Activated effector memory CD4-positive, alpha-beta T cell treated with Interleukin-2 at 50 U/mL for 16 hours (primary cell): ENCODE results near the gene PRAMEF2.
"Not testable (repeated sequence)": the region's sequence is repeated elsewhere in the genome, so short reads cannot be mapped to it uniquely, and the experiment has no call there.

Experiments
- DNase-seq: peaks from one replicate; pipeline ENCODE4 v3.0.0-alpha.2; 2020

Gene PRAMEF2, protein sequence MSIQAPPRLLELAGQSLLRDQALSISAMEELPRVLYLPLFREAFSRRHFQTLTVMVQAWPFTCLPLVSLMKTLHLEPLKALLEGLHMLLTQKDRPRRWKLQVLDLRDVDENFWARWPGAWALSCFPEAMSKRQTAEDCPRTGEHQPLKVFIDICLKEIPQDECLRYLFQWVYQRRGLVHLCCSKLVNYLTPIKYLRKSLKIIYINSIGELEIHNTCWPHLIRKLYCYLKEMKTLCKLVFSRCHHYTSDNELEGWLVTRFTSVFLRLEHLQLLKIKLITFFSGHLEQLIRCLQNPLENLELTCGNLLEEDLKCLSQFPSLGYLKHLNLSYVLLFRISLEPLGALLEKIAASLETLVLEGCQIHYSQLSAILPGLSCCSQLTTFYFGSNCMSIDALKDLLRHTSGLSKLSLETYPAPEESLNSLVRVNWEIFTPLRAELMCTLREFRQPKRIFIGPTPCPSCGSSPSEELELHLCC

DNA sequence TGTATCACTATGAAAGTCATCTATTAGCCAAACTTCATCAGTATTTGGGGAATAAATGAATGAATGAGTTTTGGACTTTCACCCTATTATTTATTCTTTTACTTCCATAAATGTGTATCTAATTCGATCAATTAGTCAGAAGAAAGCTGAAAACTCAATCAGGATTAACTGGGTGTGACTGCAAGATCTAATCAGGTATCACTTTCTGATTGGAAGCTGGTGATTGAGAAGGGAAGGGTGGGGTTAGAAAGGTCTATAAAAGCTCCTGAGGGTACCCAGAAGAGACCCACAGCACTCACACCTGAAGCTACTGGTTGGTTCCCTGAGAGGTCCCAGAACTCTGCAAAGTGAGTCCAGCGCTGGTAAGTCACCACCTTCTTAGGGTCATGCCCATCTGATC is at the start of gene PRAMEF2:
Gene PRAMEF2, plus strand, starts transcription at position 301 of the 400 bp plus-strand sequence. CDS start 1,924 bp downstream, outside the sequence.
- not testable (repeated sequence) for DNase-seq

DNA sequence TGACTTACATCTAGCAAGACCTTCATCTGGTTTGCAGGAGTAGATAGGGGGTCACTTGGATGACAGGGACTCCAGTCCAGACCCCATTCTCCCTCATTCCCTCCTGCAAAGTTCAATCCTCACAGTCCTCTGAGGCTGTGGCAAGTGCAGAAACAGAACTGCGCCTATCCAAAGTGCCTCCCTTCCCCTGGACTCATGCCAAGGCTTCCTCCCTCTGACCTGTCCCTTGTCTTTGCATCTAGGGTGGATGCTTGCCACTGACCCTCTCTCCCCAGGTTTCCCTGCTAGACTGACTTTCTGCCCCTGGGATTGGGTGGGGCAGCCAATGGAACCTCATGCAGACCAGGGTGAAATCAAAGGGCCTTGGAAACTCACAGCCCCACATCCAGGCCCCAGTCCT is 47.0 kb upstream of the PRAMEF2 start:
- DNase-seq: no peak

DNA sequence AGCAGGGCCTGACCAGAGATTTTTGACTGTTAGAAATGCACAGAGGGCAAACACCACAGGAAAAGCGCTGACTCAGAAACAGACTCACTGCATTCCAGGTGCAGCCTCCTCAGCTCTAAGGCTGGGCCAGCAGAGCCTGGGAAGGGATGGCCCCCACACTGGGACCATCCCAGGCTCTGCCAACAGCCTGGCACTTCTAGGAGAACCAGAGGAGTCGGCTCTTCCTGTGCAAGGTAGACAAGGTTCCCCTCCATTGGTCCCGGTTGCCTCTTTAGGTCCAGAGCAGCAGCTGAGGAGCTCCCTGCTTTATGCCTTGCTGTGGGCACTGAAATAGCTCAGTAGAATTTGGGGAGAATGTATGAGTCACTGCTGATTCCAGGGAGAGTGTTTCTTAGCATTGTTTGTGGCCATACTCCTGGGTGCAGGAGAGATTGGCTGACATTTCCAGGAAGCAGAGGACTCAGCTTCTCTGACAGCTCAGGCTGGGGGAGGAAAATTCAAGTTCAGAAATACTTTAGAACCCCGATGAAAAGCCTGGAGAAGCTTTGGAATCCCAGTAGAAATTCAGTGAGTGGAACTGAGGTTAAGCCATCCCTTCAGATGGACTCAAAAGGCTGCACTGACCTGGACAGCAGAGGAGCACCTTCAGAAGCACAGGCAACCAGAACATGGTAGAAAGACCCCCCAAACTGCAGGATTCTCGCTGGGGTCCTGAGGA is 46.0 kb upstream of the PRAMEF2 start:
- no peak for DNase-seq

DNA sequence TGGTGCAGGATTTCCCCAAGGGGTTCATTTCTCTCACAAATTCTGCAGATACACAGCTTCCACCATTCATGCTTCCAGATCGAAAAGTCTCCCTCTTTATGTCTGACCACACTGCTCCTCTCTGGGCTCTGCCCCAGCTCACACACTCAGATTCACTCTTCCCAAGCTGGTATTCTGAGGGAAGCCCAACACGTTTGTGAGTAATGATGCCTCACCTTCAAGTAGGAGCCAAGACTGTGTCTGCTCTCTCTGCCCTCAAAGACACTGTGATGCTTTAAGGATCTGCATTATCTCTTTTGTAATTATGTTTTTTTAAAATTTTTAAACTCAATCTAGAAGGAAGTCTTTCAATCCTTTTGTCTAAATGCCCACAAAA is 45.5 kb upstream of the PRAMEF2 start:
- DNase-seq: no peak

DNA sequence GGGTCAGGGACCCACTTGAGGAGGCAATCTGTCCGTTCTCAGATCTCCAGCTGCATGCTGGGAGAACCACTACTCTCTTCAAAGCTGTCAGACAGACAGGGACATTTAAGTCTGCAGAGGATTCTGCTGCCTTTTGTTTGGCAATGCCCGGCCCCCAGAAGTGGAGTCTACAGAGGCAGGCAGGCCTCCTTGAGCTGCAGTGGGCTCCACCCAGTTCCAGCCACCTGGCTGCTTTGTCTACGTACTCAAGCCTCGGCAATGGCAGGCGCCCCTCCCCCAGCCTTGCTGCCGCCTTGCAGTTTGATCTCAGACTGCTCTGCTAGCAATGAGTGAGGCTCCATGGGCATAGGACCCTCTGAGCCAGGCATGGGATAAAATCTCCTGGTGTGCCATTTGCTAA is 37.8 kb upstream of the PRAMEF2 start:
- DNase-seq: not testable (repeated sequence)

DNA sequence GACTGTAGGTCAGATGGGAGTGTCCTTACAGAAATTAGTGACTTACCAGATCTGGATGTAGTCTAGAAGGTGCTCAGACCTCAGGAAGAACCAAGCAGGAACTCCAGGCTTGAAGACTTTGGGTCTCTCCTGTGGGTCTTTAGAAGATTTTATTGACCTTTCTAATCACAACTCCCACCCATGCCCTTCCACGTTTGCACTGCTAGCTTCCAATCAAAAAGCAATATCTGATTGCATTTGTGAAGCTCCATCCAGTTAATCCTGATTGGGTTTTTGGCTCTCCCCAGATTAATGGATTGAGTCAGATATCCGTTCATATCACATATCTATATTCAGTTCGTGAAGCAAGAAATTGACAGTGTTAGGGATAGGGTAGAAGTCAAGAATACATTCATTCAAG is 25.6 kb upstream of the PRAMEF2 start, which contains the start of gene PRAMEF11:
Gene PRAMEF11, minus strand, starts transcription at position 101 of the 400 bp plus-strand sequence. CDS start 2,621 bp downstream, outside the sequence.
- DNase-seq: not testable (repeated sequence)

DNA sequence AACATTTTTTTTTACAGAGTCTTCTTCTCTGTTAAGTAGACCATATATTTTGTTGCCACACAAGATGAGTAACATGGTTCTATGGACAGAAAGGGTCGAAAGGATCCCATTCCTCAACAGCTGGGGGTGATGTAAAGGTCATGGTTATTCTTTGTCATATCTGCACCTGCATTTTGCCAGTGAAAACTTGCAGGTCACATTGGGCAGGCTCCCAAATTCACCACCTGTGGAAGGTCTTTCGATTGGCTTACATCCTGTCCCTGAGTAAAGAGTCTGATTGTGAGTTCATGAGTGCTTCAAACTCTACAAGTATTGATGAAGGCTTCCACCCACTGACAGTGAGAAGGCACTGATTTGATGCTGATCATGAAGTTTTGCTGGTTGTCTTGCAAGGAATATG is 23.6 kb upstream of the PRAMEF2 start:
- not testable (repeated sequence) for DNase-seq

DNA sequence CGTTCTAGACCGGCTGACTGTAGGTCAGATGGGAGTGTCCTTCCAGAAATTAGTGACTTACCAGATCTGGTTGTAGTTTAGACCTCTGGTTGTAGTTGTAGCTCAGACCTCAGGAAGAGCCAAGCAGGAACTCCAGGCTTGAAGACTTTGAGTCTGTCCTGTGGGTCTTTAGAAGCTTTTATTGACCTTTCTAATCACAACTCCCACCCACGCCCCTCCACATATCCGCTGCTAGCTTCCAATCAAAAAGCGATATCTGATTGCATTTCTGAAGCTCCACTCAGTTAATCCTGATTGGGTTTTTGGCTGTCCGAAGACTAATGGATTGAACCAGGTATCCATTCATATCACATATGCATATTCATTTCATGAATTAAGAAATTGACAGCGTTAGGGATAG is 8.3 kb upstream of the PRAMEF2 start, which contains the start of gene HNRNPCL1:
Gene HNRNPCL1, minus strand, starts transcription at position 101 of the 400 bp plus-strand sequence. CDS start 431 bp downstream, outside the sequence.
- DNase-seq: not testable (repeated sequence)

DNA sequence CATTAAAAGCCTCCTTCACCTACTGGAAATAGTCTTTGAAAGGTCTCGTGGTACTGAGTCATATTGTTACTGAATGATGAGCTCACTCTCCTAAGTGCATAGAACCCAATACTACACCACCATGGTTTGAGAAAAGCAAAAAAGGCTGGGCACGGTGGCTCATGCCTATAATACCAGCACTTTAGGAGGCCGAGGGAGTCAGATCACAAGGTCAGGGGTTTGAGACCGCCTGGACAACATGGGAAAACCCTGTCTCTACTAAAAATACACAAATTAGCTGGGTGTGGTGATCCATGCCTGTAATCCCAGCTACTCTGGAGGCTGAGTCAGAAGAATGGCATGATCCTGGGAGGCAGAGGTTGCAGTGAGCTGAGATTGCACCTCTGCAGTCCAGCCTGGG is 5.1 kb upstream of the PRAMEF2 start:
- no peak for DNase-seq

DNA sequence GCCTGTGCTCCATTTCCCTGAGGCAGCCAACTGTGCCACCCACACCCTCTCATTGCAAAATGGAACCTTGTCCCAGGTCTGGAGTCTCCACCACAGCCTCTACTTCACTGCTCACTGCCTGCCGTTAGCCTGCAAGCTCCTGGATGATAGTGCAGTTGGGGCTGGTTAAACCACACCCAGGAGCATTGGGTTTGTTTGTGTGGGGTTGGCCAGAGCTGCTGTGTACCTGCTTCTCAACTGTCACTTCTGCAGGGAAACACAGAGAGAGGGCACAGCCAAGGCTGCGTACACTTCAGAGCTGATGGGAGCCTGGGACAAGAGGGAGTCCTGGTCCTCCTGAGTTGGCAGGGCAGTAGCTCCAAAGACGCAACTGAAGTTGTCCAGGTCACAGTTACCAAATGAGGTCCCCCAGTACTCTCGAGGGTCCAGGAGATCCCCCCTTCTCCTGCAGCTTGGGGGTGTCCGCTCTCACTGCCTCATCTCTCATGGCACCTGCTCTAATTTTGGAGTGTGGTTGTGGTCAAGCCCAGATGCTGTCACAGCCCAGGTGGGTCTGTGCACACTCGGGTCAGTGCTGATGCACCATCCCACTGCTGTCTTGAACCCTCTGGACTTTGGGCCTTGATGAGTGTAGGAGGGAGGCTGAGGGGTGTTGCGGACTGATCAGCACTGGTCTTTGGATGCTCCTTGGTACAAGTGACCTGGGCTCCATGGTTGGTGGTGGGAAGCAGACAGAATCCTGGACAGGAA is 6.4 kb downstream of the PRAMEF2 start:
- not testable (repeated sequence) for DNase-seq

DNA sequence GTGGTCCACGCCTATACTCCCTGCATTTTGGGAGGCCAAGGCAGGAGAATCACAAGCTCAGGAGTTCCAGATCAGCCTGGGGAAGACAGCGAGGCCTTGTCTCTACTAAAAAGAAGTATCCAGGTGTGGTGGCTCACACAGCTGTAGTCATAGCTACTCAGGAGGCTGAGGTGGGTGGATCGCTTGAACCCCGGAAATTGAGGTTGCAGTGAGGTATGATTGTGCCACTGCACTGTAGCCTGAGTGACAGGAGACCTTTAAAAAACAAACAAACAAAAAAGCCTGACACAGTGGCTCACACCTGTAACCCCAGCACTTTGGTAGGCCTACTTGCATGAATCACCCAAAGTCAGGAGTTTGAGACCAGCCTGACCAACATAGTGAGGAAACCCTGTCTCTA is 21.6 kb downstream of the PRAMEF2 start:
- DNase-seq: not testable (repeated sequence)

DNA sequence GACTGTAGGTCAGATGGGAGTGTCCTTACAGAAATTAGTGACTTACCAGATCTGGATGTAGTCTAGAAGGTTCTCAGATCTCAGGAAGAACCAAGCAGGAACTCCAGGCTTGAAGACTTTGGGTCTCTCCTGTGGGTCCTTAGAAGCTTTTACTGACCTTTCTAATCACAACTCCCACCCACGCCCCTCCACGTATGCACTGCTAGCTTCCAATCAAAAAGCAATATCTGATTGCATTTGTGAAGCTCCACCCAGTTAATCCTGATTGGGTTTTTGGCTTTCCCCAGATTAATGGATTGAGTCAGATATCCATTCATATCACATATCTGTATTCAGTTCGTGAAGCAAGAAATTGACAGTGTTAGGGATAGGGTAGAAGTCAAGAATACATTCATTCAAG is 29.2 kb downstream of the PRAMEF2 start, which contains the start of gene PRAMEF4:
Gene PRAMEF4, minus strand, starts transcription at position 101 of the 400 bp plus-strand sequence. CDS start 2,807 bp downstream, outside the sequence.
- DNase-seq: not testable (repeated sequence)

DNA sequence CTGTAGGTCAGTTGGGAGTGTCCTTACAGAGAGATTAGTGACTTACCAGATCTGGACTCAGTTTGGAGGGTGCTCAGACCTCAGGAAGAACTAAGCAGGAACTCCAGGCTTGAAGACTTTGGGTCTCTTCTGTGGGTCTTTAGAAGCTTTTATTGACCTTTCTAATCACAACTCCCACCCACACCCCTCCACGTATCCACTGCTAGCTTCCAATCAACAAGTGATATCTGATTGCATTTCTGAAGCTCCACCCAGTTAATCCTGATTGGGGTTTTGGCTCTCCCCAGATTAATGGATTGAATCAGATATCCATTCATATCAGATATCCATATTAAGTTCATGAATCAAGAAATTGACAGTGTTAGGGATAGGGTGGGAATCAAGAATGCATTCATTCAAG is 41.3 kb downstream of the PRAMEF2 start, which contains the start of gene PRAMEF10:
Gene PRAMEF10, minus strand, starts transcription at position 101 of the 400 bp plus-strand sequence. CDS start 2,423 bp downstream, outside the sequence.
- DNase-seq: not testable (repeated sequence)

DNA sequence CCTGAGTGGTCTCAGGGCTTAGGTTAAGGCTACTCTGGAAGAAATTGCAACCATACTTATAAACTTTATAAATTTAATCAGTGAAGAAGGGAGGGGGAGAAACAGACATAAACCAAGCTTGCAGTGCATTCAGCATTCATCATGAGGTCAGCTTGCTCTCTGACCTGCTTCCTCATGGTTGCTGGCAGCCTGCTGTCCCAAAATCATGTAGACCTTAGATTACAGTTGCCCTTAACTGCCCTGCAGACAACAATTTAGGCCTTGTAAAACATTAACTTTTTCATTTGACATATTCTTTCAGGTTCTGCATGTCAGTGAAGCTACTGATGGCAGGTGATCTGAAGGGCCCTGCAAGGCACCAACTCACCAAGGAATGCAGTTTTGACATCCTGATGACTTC is 42.3 kb downstream of the PRAMEF2 start:
- not testable (repeated sequence) for DNase-seq

DNA sequence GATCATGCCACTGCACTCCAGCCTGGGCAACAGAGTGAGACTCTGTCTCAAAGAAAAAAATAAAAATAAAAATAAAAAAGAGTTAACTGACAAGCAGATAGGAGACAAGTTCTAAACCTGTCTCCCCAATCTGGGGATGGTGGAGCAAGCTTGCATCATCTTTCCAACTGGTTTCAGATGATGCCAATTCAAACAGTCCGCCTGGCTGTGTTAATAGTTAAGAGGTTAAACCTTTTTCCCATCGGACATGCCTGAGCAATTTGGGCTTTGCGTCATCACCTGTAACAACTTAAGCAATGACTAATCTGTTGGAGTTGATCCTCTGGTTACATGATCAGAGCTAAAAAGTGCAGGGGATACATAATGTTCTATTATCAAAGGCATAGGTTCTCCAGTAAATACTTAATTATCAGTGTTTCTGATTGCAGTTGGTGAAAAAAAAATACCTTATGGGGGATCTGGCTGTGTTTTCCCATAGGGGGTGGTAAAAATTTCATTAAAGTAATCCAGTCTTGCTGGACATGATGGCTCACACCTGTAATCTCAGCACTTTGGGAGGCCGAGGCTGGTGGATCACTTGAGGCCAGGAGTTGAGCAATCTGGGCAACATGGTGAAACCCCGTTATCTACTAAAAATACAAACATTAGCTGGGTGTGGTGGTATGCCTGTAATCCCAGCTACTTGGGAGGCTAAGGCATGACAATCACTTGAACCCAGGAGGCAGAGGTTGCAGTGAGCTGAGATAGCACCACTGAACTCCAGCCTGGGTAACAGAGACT is 47.1 kb downstream of the PRAMEF2 start:
- not testable (repeated sequence) for DNase-seq
